Liver (tissue), 9 donors: ENCODE measurements around the gene C19orf67. TPM values are rescaled to one million over a fixed set of nuclear protein-coding genes. Genes with fewer than 3 reads are reported as not detected.

Experiments
- DNase-seq: peaks from one replicate; pipeline ENCODE4 v3.0.0-alpha.2; 2017; ENCODE audit warnings: low spot score
- H3K27ac ChIP-seq, 2 donors: one replicate each; pipeline ENCODE4 v1.7.0; 2013; ENCODE audit warnings: inconsistent platforms in 2 of 2, low read length in 2 of 2, control low read depth in 1 of 2, low read depth in 1 of 2, mild to moderate bottlenecking in 1 of 2
- H3K27me3 ChIP-seq, 4 donors: one replicate each; pipeline versions ENCODE4 v1.6.1 to v1.7.0; 2013; ENCODE audit warnings: low read length in 3 of 4, inconsistent platforms in 1 of 4, mild to moderate bottlenecking in 1 of 4, moderate library complexity in 1 of 4; ENCODE audit not compliant: control insufficient read depth in 4 of 4, insufficient read depth in 4 of 4
- H3K36me3 ChIP-seq, 4 donors: one replicate each; pipeline versions ENCODE4 v1.6.1 to v1.7.0; 2013; ENCODE audit warnings: low read length in 3 of 4, mild to moderate bottlenecking in 3 of 4, low read depth in 1 of 4, moderate library complexity in 1 of 4; ENCODE audit not compliant: control insufficient read depth in 4 of 4, insufficient read depth in 3 of 4
- H3K4me1 ChIP-seq, 4 donors: one replicate each; pipeline versions ENCODE4 v1.6.1 to v1.7.0; 2013; ENCODE audit warnings: low read length in 3 of 4, mild to moderate bottlenecking in 3 of 4, moderate library complexity in 1 of 4; ENCODE audit not compliant: control insufficient read depth in 4 of 4, insufficient read depth in 4 of 4
- H3K4me3 ChIP-seq, 3 donors: one replicate each; pipeline versions ENCODE4 v1.6.1 to v1.7.0; 2013; ENCODE audit warnings: low read length in 3 of 3, control low read depth in 1 of 3, low read depth in 1 of 3, mild to moderate bottlenecking in 1 of 3
- H3K9ac ChIP-seq, 2 donors: one replicate each; pipeline ENCODE4 v1.7.0; 2013; ENCODE audit warnings: low read length in 2 of 2, mild to moderate bottlenecking in 2 of 2, moderate library complexity in 2 of 2, control low read depth in 1 of 2, low read depth in 1 of 2
- H3K9me3 ChIP-seq, 4 donors: one replicate each; pipeline versions ENCODE4 v1.6.1 to v1.7.0; 2013; ENCODE audit warnings: low read length in 3 of 4; ENCODE audit not compliant: control insufficient read depth in 4 of 4
- EGR1 ChIP-seq, 2 donors: IDR thresholded peaks; 2 replicates each; pipeline ENCODE4 v1.6.1; 2016 to 2018; ENCODE audit warnings: antibody characterized with exemption in 2 of 2, low read depth in 2 of 2
- FOXA1 ChIP-seq: IDR thresholded peaks from 2 replicates; pipeline ENCODE4 v1.6.1; 2016; ENCODE audit warnings: antibody characterized with exemption
- FOXA2 ChIP-seq: IDR thresholded peaks from 2 replicates; pipeline ENCODE4 v1.6.1; 2016; ENCODE audit warnings: antibody characterized with exemption
- GABPA ChIP-seq, 2 donors: IDR thresholded peaks in 1 of 2; conservative IDR thresholded peaks in 1 of 2; 2 replicates each; pipeline ENCODE4 v1.6.1; 2016; ENCODE audit warnings: antibody characterized with exemption in 2 of 2, mild to moderate bottlenecking in 1 of 2, moderate library complexity in 1 of 2
- HNF4G ChIP-seq: IDR thresholded peaks from 2 replicates; pipeline ENCODE4 v1.6.1; 2016; ENCODE audit warnings: antibody characterized with exemption
- JUND ChIP-seq, 2 donors: IDR thresholded peaks; 2 replicates each; pipeline ENCODE4 v1.6.1; 2016; ENCODE audit warnings: antibody characterized with exemption in 2 of 2
- MAX ChIP-seq: IDR thresholded peaks from 2 replicates; pipeline ENCODE4 v1.6.1; 2016; ENCODE audit warnings: antibody characterized with exemption
- NR2F2 ChIP-seq: IDR thresholded peaks from 2 replicates; pipeline ENCODE4 v1.6.1; 2016; ENCODE audit warnings: antibody characterized with exemption
- RAD21 ChIP-seq, 2 donors: IDR thresholded peaks; 2 replicates each; pipeline ENCODE4 v1.6.1; 2016; ENCODE audit warnings: antibody characterized with exemption in 2 of 2, mild to moderate bottlenecking in 2 of 2
- RXRA ChIP-seq, 2 donors: IDR thresholded peaks; 2 replicates each; pipeline ENCODE4 v1.6.1; 2017 to 2018; ENCODE audit warnings: antibody characterized with exemption in 2 of 2, mild to moderate bottlenecking in 1 of 2
- TAF1 ChIP-seq: conservative IDR thresholded peaks from 2 replicates; pipeline ENCODE4 v1.6.1; 2016; ENCODE audit warnings: antibody characterized with exemption, mild to moderate bottlenecking
- YY1 ChIP-seq: IDR thresholded peaks from 2 replicates; pipeline ENCODE4 v1.6.1; 2016; ENCODE audit warnings: antibody characterized with exemption, mild to moderate bottlenecking
- ZBTB33 ChIP-seq: IDR thresholded peaks from 2 replicates; pipeline ENCODE4 v1.6.1; 2016; ENCODE audit warnings: antibody characterized with exemption
- WGBS: extraction: QIAGEN DNeasy Blood & Tissue Kit; methylation state at CpG from one replicate; pipeline ENCODE4 v1.1.7; 2013; 5-methylcytosine and 5-hydroxymethylcytosine counted together
- polyA plus RNA-seq, 2 donors: library from polyadenylated mRNA; stranded (reverse) in 1 of 2; unstranded in 1 of 2; fragments of 200-250 nt in 1 of 2; fragments of >200 nt in 1 of 2; fragmentation: Nextera tagmentation in 1 of 2; extraction: Ambion mirVana in 1 of 2; gene quantifications; one replicate each; pipeline versions ENCODE4 v1.2.1 to v1.2.3, GENCODE V29; 2013 to 2015
- total RNA-seq, 2 donors: library from RNA; depleted of rRNA; stranded (reverse); fragments of >200 nt; gene quantifications; one replicate each; pipeline ENCODE4 v1.2.3, GENCODE V29; 2014
- TF ChIP-seq, protein P1 (sequence below): fragments of 150-350 bp; IDR thresholded peaks from 2 replicates; pipeline ENCODE4 v1.5.1; 2017; ENCODE audit warnings: improper control_type of control experiment, low read depth, low read length; ENCODE audit not compliant: missing input control
- TF ChIP-seq, protein P2 (sequence below): IDR thresholded peaks from 2 replicates; pipeline ENCODE4 v1.6.1; 2016; ENCODE audit warnings: antibody characterized with exemption
- donor health status: healthy.
- donor health status: healthy.
- donor health status: healthy.
- donor health status: healthy.
- donor health status: healthy.

Gene C19orf67
- total and polyA plus RNA-seq, 4 donors: 0.25 TPM; not detected in 3

- no peak overlapping the region for H3K9ac ChIP-seq
Observed at GRCh38 chr19:14055396-14055795, 30.2 kb downstream of the C19orf67 start.

DNA sequence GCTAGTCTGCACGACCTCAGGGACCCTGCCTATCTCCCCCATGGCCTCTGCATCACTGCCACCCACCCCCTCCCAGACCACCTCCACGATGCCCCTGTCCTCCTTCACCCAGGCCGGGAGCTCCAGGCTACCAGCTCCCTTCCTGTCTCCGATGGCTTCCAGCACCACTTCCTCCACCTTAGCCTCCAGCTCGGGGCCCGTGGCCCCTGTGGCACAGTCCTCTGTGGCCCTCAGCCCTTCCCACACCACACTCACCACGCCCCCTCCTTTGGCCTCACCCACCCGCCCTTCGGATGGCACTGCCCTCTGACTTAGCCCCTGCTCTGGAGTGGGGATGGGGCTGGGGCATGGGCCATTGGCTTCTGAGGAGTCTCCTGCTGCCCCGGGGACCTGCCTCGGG lies 30.9 kb downstream of the C19orf67 start:
- peaks cover 7 to 27% (median 13%) of the 10 kb centered on the region in 4 donors for H3K36me3 ChIP-seq
- TF ChIP-seq FOXA1 (no peak), ZBTB33 (no peak), NR2F2 (no peak), JUND (IDR thresholded peaks at IDR 0.05) (no peak), MAX (no peak), FOXA2 (no peak), EGR1 (IDR thresholded peaks at IDR 0.05; ENCODE audit: low read depth in 2 of 2) (no peak), RXRA (IDR thresholded peaks at IDR 0.05) (no peak), RAD21 (IDR thresholded peaks at IDR 0.05) (no peak), HNF4G (no peak), TAF1 (no peak), YY1 (no peak), GABPA (IDR thresholded peaks at IDR 0.05 in 1 of 2, conservative IDR thresholded peaks at IDR 0.05 in 1 of 2) (no peak)
- TF ChIP-seq, protein P1, sequence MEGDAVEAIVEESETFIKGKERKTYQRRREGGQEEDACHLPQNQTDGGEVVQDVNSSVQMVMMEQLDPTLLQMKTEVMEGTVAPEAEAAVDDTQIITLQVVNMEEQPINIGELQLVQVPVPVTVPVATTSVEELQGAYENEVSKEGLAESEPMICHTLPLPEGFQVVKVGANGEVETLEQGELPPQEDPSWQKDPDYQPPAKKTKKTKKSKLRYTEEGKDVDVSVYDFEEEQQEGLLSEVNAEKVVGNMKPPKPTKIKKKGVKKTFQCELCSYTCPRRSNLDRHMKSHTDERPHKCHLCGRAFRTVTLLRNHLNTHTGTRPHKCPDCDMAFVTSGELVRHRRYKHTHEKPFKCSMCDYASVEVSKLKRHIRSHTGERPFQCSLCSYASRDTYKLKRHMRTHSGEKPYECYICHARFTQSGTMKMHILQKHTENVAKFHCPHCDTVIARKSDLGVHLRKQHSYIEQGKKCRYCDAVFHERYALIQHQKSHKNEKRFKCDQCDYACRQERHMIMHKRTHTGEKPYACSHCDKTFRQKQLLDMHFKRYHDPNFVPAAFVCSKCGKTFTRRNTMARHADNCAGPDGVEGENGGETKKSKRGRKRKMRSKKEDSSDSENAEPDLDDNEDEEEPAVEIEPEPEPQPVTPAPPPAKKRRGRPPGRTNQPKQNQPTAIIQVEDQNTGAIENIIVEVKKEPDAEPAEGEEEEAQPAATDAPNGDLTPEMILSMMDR: no peak
- TF ChIP-seq, protein P2, sequence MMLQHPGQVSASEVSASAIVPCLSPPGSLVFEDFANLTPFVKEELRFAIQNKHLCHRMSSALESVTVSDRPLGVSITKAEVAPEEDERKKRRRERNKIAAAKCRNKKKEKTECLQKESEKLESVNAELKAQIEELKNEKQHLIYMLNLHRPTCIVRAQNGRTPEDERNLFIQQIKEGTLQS: no peak
- peaks cover 1 to 15% (median 9%) of the 10 kb centered on the region in 4 donors for H3K4me1 ChIP-seq
- peaks cover 0 to 3% (median 0%) of the 10 kb centered on the region in 4 donors for H3K27me3 ChIP-seq
- H3K27ac ChIP-seq: no peak overlapping the region
- no peak for DNase-seq
- H3K9me3 ChIP-seq: no peaks in the 10 kb centered on the region
- no peak overlapping the region for H3K9ac ChIP-seq
- 77% methylated on average over 11 of the region's 11 CpGs for WGBS
- no peak overlapping the region for H3K4me3 ChIP-seq

More at GRCh38 chr19:14055396-14055795, 30.2 kb downstream of the C19orf67 start:
- Histone ChIP-seq H3K36me3 (peaks cover 7 to 27% (median 13%) of the 10 kb centered on the region in 4 donors), H3K27me3 (peaks cover 0 to 3% (median 0%) of the 10 kb centered on the region in 4 donors), H3K4me3 (no peak overlapping the region), H3K9me3 (no peaks in the 10 kb centered on the region), H3K4me1 (peaks cover 1 to 21% (median 14%) of the 10 kb centered on the region in 4 donors), H3K27ac (no peak overlapping the region)
- WGBS: 93% methylated on average over 3 of the region's 3 CpGs
- TF ChIP-seq ZBTB33: no peak
- DNase-seq: no peak
